HepG2 (cell line): Measurements from ENCODE around the gene NAB1. TPM values are rescaled to one million over a fixed set of nuclear protein-coding genes. Genes with fewer than 3 reads are reported as not detected.

Experiments
- ASH2L ChIP-seq: fragments of 300-600, 200-600 bp; sonication (generic); IDR thresholded peaks from 2 replicates; pipeline ENCODE4 v1.7.0; 2017; ENCODE audit warnings: low read depth, mild to moderate bottlenecking, moderate library complexity, mixed read lengths, low read length; ENCODE audit not compliant: insufficient read length
- ATF7-NPFF ChIP-seq: sonication (generic); formaldehyde crosslinking; IDR thresholded peaks from 2 replicates; pipeline ENCODE4 v1.8.1; 2023; ENCODE audit warnings: mild to moderate bottlenecking, low read depth, missing genetic modification reagents, moderate library complexity
- ATM ChIP-seq: fragments of 450-650 bp; IDR thresholded peaks from 2 replicates; pipeline ENCODE4 v1.7.1; 2017; ENCODE audit warnings: mild to moderate bottlenecking, borderline replicate concordance
- CC2D1A ChIP-seq: sonication (generic); formaldehyde crosslinking; IDR thresholded peaks from 2 replicates; pipeline ENCODE4 v1.8.1; 2023; ENCODE audit warnings: mild to moderate bottlenecking, missing genetic modification reagents
- KLF16 ChIP-seq, 2 experiments: sonication (generic) in 1 of 2; formaldehyde crosslinking in 1 of 2; IDR thresholded peaks; 2 replicates each; pipeline versions ENCODE4 v1.6.1 to v1.8.0; 2016 to 2023; ENCODE audit warnings: missing genetic modification reagents in 2 of 2, missing compliant biosample characterization in 1 of 2
- MAF1 ChIP-seq: sonication (generic); formaldehyde crosslinking; IDR thresholded peaks from 2 replicates; pipeline ENCODE4 v1.5.0; 2020; ENCODE audit warnings: missing genetic modification reagents, borderline replicate concordance
- NFIC ChIP-seq: IDR thresholded peaks from 2 replicates; pipeline ENCODE4 v1.6.1; 2012; ENCODE audit warnings: mild to moderate bottlenecking, low read length, inconsistent platforms
- POLR2A ChIP-seq, 2 experiments: IDR thresholded peaks; 2 replicates each; pipeline ENCODE4 v1.6.1; 2011; ENCODE audit warnings: low read depth in 2 of 2, low read length in 2 of 2, mild to moderate bottlenecking in 1 of 2, moderate library complexity in 1 of 2; ENCODE audit not compliant: insufficient read depth in 1 of 2
- SNRNP70 ChIP-seq: fragments of 200-400 bp; formaldehyde crosslinking; IDR thresholded peaks from 2 replicates; pipeline ENCODE4 v1.6.1; 2017; ENCODE audit warnings: mild to moderate bottlenecking, low read depth, low read length, moderate library complexity
- SSRP1 ChIP-seq: IDR thresholded peaks from 2 replicates; pipeline ENCODE4 v1.6.1; 2016; ENCODE audit warnings: control low read depth
- TBL1XR1 ChIP-seq: fragments of 150-350 bp; IDR thresholded peaks from 2 replicates; pipeline ENCODE4 v1.6.1; 2014; ENCODE audit warnings: borderline replicate concordance, low read length; ENCODE audit not compliant: partially characterized antibody
- TGIF2 ChIP-seq: IDR thresholded peaks from 2 replicates; pipeline ENCODE4 v1.6.1; 2016; ENCODE audit warnings: control low read depth, missing compliant biosample characterization
- ZEB1 ChIP-seq: IDR thresholded peaks from 2 replicates; pipeline ENCODE4 v1.6.1; 2012; ENCODE audit warnings: mild to moderate bottlenecking, low read depth, inconsistent platforms; ENCODE audit not compliant: insufficient replicate concordance
- ZNF431 ChIP-seq: sonication (generic); formaldehyde crosslinking; IDR thresholded peaks from 2 replicates; pipeline ENCODE4 v1.9.0; 2022; ENCODE audit warnings: missing genetic modification reagents, low read depth, mild to moderate bottlenecking, borderline replicate concordance
- ZSCAN31 ChIP-seq: sonication (generic); formaldehyde crosslinking; IDR thresholded peaks from 2 replicates; pipeline ENCODE4 v1.5.0; 2020; ENCODE audit warnings: low read depth, mild to moderate bottlenecking, missing genetic modification reagents
- polyA plus RNA-seq, 8 experiments: library from polyadenylated mRNA; depleted of rRNA in 3 of 8; stranded (reverse) in 7 of 8; unstranded in 1 of 8; fragments of >200 nt; fragmentation: Illumina TruSeq in 4 of 8; extraction: Trizol in 4 of 8; gene quantifications; 2 replicates each; pipeline versions ENCODE4 v1.2.1 to v1.2.3, GENCODE V29; 2011 to 2016; ENCODE audit warnings: low read depth in 4 of 8, missing spikeins in 1 of 8, mixed read lengths in 1 of 8; ENCODE audit not compliant: insufficient read depth in 1 of 8
- total RNA-seq, 5 experiments: library from RNA; depleted of rRNA; stranded (reverse); fragments of >200 nt; fragmentation: Illumina TruSeq; extraction: Trizol; gene quantifications; 2 replicates each; pipeline ENCODE4 v1.2.3, GENCODE V29; 2016; ENCODE audit warnings: low read depth in 1 of 5
- TF ChIP-seq, protein P1 (sequence below): IDR thresholded peaks from 2 replicates; pipeline ENCODE4 v1.6.1; 2016; ENCODE audit warnings: missing genetic modification reagents, missing compliant biosample characterization
- TF ChIP-seq, protein P2 (sequence below): IDR thresholded peaks from 2 replicates; pipeline ENCODE4 v1.4.0; 2020; ENCODE audit warnings: mild to moderate bottlenecking, missing genetic modification reagents
- TF ChIP-seq, protein P3 (sequence below): sonication (generic); formaldehyde crosslinking; IDR thresholded peaks from 2 replicates; pipeline ENCODE4 v1.5.0; 2020; ENCODE audit warnings: mild to moderate bottlenecking, missing genetic modification reagents, moderate library complexity
- TF ChIP-seq, protein P4 (sequence below): sonication (generic); formaldehyde crosslinking; IDR thresholded peaks from 2 replicates; pipeline ENCODE4 v1.5.0; 2020; ENCODE audit warnings: missing genetic modification reagents
- TF ChIP-seq, protein P5 (sequence below): sonication (generic); formaldehyde crosslinking; IDR thresholded peaks from 2 replicates; pipeline ENCODE4 v1.8.1; 2022; ENCODE audit warnings: low read depth, mild to moderate bottlenecking, missing genetic modification reagents

Gene NAB1
- total and polyA plus RNA-seq, 2 of the 13 experiments (the other 11 are each of a cell fraction or from before 2014, with no cell fraction given): 24.5 to 46.0 TPM

DNA sequence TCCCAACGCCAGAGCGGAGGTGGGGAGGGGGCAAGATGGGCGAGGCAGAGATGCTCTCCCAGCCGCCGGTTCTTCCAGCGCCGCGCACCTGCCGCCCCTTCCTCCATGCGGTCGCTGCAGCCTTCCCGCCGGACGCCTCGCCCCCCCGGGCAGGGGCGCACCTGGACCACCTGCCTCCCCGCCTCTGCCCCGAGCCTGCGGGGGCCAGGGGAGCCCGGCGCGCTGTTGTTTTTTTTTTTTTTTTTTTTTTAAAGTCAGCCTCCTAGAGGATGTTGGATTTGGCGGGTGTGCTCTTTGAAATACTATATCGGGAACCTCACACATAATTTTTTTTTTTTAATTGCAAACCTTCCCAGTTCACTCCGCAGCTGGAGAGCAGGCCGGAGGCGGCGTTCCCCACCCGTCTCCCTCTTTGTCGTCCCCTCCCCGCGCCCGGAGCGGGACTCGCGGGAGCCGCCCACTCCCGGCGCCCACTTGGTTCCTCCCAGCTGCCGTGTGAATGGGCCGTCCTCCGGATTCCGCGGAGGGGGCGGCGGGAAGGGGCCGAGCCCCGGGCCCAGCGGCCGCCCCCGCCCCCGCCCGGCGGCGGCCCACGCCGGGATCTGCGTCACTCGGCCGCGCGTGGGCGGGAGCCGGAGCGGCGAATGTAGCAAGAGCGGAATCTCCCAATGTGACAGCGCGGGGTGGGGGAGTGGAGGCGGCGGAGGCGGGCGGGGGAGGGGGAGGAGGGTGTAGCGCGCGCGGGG lies 421 bp upstream of the NAB1 start (continued):
- no peak for TF ChIP-seq ATF7-NPFF (CRISPR knock-in tag)
- TF ChIP-seq KLF16 (CRISPR knock-in tag; IDR thresholded peaks at IDR 0.05): peak in 1 of 2 experiments; percentile 50; a peak in 1 of 4 replicates
- TF ChIP-seq, protein P1, sequence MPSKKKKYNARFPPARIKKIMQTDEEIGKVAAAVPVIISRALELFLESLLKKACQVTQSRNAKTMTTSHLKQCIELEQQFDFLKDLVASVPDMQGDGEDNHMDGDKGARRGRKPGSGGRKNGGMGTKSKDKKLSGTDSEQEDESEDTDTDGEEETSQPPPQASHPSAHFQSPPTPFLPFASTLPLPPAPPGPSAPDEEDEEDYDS (CRISPR knock-in tag): no peak
- no peak for TF ChIP-seq CC2D1A (CRISPR knock-in tag)
- TF ChIP-seq, protein P2, sequence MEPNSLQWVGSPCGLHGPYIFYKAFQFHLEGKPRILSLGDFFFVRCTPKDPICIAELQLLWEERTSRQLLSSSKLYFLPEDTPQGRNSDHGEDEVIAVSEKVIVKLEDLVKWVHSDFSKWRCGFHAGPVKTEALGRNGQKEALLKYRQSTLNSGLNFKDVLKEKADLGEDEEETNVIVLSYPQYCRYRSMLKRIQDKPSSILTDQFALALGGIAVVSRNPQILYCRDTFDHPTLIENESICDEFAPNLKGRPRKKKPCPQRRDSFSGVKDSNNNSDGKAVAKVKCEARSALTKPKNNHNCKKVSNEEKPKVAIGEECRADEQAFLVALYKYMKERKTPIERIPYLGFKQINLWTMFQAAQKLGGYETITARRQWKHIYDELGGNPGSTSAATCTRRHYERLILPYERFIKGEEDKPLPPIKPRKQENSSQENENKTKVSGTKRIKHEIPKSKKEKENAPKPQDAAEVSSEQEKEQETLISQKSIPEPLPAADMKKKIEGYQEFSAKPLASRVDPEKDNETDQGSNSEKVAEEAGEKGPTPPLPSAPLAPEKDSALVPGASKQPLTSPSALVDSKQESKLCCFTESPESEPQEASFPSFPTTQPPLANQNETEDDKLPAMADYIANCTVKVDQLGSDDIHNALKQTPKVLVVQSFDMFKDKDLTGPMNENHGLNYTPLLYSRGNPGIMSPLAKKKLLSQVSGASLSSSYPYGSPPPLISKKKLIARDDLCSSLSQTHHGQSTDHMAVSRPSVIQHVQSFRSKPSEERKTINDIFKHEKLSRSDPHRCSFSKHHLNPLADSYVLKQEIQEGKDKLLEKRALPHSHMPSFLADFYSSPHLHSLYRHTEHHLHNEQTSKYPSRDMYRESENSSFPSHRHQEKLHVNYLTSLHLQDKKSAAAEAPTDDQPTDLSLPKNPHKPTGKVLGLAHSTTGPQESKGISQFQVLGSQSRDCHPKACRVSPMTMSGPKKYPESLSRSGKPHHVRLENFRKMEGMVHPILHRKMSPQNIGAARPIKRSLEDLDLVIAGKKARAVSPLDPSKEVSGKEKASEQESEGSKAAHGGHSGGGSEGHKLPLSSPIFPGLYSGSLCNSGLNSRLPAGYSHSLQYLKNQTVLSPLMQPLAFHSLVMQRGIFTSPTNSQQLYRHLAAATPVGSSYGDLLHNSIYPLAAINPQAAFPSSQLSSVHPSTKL (CRISPR knock-in tag): peak; percentile 52; the same call in 1 of the 2 replicates
- peak; percentile 75; the same call in 1 of the 2 replicates for TF ChIP-seq ZSCAN31 (CRISPR knock-in tag)
- TF ChIP-seq, protein P3, sequence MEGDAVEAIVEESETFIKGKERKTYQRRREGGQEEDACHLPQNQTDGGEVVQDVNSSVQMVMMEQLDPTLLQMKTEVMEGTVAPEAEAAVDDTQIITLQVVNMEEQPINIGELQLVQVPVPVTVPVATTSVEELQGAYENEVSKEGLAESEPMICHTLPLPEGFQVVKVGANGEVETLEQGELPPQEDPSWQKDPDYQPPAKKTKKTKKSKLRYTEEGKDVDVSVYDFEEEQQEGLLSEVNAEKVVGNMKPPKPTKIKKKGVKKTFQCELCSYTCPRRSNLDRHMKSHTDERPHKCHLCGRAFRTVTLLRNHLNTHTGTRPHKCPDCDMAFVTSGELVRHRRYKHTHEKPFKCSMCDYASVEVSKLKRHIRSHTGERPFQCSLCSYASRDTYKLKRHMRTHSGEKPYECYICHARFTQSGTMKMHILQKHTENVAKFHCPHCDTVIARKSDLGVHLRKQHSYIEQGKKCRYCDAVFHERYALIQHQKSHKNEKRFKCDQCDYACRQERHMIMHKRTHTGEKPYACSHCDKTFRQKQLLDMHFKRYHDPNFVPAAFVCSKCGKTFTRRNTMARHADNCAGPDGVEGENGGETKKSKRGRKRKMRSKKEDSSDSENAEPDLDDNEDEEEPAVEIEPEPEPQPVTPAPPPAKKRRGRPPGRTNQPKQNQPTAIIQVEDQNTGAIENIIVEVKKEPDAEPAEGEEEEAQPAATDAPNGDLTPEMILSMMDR (CRISPR knock-in tag): no peak
- peak; percentile 70 for TF ChIP-seq ASH2L
- peak; percentile 82 for TF ChIP-seq ZEB1
- no peak for TF ChIP-seq SNRNP70
- TF ChIP-seq, protein P4, sequence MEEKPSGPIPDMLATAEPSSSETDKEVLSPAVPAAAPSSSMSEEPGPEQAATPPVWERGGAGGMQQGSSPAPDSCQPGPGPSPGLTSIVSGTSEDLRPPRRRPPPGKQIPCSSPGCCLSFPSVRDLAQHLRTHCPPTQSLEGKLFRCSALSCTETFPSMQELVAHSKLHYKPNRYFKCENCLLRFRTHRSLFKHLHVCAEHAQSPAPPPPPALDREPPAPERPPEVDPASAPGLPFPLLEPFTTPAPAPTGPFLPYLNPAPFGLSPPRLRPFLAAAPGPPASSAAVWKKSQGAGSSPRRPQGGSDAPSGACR (CRISPR knock-in tag): peak; percentile 67; the same call in 1 of the 2 replicates
- no peak; the same call in 1 of the 2 replicates for TF ChIP-seq TGIF2 (CRISPR knock-in tag)
- no peak for TF ChIP-seq NFIC
- no peak for TF ChIP-seq MAF1 (CRISPR knock-in tag)
- no peak for TF ChIP-seq ZNF431 (CRISPR knock-in tag)
- TF ChIP-seq, protein P5, sequence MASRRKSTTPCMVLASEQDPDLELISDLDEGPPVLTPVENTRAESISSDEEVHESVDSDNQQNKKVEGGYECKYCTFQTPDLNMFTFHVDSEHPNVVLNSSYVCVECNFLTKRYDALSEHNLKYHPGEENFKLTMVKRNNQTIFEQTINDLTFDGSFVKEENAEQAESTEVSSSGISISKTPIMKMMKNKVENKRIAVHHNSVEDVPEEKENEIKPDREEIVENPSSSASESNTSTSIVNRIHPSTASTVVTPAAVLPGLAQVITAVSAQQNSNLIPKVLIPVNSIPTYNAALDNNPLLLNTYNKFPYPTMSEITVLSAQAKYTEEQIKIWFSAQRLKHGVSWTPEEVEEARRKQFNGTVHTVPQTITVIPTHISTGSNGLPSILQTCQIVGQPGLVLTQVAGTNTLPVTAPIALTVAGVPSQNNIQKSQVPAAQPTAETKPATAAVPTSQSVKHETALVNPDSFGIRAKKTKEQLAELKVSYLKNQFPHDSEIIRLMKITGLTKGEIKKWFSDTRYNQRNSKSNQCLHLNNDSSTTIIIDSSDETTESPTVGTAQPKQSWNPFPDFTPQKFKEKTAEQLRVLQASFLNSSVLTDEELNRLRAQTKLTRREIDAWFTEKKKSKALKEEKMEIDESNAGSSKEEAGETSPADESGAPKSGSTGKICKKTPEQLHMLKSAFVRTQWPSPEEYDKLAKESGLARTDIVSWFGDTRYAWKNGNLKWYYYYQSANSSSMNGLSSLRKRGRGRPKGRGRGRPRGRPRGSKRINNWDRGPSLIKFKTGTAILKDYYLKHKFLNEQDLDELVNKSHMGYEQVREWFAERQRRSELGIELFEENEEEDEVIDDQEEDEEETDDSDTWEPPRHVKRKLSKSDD: no peak
- no peak for TF ChIP-seq TBL1XR1
- TF ChIP-seq POLR2A (IDR thresholded peaks at IDR 0.05; ENCODE audit: insufficient read depth in 1 of 2, low read depth in 2 of 2, low read length in 2 of 2): peak; percentile 50 to 72
- no peak for TF ChIP-seq ATM
- TF ChIP-seq SSRP1: no peak
